ENCODE data around the gene ADRM1.

The ADRM1 gene

GRCh38 chr20:62288535-62289105 lies 14.2 kb upstream of the ADRM1 start:
- TF ChIP-seq ZBTB7A (IDR thresholded peaks at IDR 0.05; ENCODE audit: low read depth) (no peak), EGR1 (IDR thresholded peaks at IDR 0.05) (no peak), RAD21 (IDR thresholded peaks at IDR 0.05; ENCODE audit: low read depth) (no peak), TEAD4 (IDR thresholded peaks at IDR 0.05) (no peak), CEBPB (IDR thresholded peaks at IDR 0.05) (no peak), TCF12 (IDR thresholded peaks at IDR 0.05; ENCODE audit: low read depth) (no peak), CREB1 (IDR thresholded peaks at IDR 0.05; ENCODE audit: low read depth) (no peak), EP300 (IDR thresholded peaks at IDR 0.05; ENCODE audit: borderline replicate concordance) (no peak), FOXM1 (IDR thresholded peaks at IDR 0.05; ENCODE audit: borderline replicate concordance, low read depth) (no peak), REST (IDR thresholded peaks at IDR 0.05; ENCODE audit: low read depth) (no peak), TAF1 (IDR thresholded peaks at IDR 0.05; ENCODE audit: low read depth) (no peak), MAX (IDR thresholded peaks at IDR 0.05) (no peak), NFIC (IDR thresholded peaks at IDR 0.05) (no peak), YY1 (IDR thresholded peaks at IDR 0.05; ENCODE audit: low read depth) (no peak)

- TF ChIP-seq FOXM1 (IDR thresholded peaks at IDR 0.05; ENCODE audit: borderline replicate concordance, low read depth), result no peak
- TF ChIP-seq USF1 (IDR thresholded peaks at IDR 0.05), result no peak
- no peak for TF ChIP-seq EGR1 (IDR thresholded peaks at IDR 0.05)
- TF ChIP-seq REST (IDR thresholded peaks at IDR 0.05; ENCODE audit: low read depth), result no peak
- TF ChIP-seq RAD21 (IDR thresholded peaks at IDR 0.05; ENCODE audit: low read depth), result no peak
- TF ChIP-seq CEBPB (IDR thresholded peaks at IDR 0.05), result no peak
- TF ChIP-seq TEAD4 (IDR thresholded peaks at IDR 0.05), result no peak
- no peak for TF ChIP-seq TCF12 (IDR thresholded peaks at IDR 0.05; ENCODE audit: low read depth)
- TF ChIP-seq EP300 (IDR thresholded peaks at IDR 0.05; ENCODE audit: borderline replicate concordance), result no peak
- TF ChIP-seq ZBTB7A (IDR thresholded peaks at IDR 0.05; ENCODE audit: low read depth), result no peak
- no peak for TF ChIP-seq NFIC (IDR thresholded peaks at IDR 0.05)
- TF ChIP-seq MAX (IDR thresholded peaks at IDR 0.05), result no peak
- TF ChIP-seq TAF1 (IDR thresholded peaks at IDR 0.05; ENCODE audit: low read depth), result no peak
- TF ChIP-seq CREB1 (IDR thresholded peaks at IDR 0.05; ENCODE audit: low read depth), result no peak
- no peak for TF ChIP-seq YY1 (IDR thresholded peaks at IDR 0.05; ENCODE audit: low read depth)
Observed at GRCh38 chr20:62289131-62289530, 13.7 kb upstream of the ADRM1 start.

- TF ChIP-seq USF1 (IDR thresholded peaks at IDR 0.05), result no peak
- no peak for TF ChIP-seq YY1 (IDR thresholded peaks at IDR 0.05; ENCODE audit: low read depth)
- no peak for TF ChIP-seq ZBTB7A (IDR thresholded peaks at IDR 0.05; ENCODE audit: low read depth)
- TF ChIP-seq TAF1 (IDR thresholded peaks at IDR 0.05; ENCODE audit: low read depth), result no peak
- no peak for TF ChIP-seq RAD21 (IDR thresholded peaks at IDR 0.05; ENCODE audit: low read depth)
- TF ChIP-seq CEBPB (IDR thresholded peaks at IDR 0.05), result no peak
Observed at GRCh38 chr20:62289898-62290297, 12.9 kb upstream of the ADRM1 start.

DNA sequence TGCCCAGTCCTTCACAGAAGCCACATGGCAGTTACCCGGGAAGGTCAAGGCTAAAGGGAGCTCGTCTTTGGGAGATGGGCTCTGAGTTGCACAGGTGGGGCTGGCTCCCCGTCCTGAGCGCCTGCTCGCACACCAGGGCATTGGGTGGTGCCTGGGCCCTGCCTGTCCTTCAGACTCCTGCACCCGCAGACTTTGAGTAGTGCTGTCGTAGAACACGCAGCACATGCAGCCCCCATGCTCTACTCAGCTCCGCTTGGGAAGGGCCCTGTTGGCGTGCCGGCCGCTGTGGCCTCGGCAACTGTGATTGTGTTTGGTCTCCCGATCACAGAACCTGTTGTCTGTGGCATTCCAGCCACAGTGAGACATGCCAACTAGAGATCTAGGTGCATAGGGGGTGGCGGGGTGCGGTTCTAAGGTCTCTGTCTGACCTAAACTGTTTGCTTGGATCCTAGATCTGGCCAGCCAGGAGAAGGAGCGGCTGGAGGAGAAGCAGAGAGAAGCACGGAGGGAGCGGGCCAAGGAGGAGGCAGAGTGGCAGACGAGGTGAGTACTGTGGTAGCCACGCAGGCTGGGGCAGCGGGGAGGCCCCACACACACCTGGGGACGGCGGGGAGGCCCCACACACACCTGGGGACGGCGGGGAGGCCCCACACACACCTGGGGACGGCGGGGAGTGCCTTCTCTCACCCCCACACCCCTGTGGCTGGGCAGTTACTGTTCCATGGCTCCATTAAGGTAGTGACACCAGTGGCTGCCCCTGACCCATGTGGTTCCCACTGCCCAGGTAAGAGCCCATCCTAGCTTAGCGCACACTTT lies 11.3 kb upstream of the ADRM1 start:
- no peak for TF ChIP-seq TAF1 (IDR thresholded peaks at IDR 0.05; ENCODE audit: low read depth)
- TF ChIP-seq TCF12 (IDR thresholded peaks at IDR 0.05; ENCODE audit: low read depth), result no peak
- no peak for TF ChIP-seq NFIC (IDR thresholded peaks at IDR 0.05)
- no peak for TF ChIP-seq CEBPB (IDR thresholded peaks at IDR 0.05)
- TF ChIP-seq EP300 (IDR thresholded peaks at IDR 0.05; ENCODE audit: borderline replicate concordance), result no peak
- TF ChIP-seq TEAD4 (IDR thresholded peaks at IDR 0.05), result no peak

DNA sequence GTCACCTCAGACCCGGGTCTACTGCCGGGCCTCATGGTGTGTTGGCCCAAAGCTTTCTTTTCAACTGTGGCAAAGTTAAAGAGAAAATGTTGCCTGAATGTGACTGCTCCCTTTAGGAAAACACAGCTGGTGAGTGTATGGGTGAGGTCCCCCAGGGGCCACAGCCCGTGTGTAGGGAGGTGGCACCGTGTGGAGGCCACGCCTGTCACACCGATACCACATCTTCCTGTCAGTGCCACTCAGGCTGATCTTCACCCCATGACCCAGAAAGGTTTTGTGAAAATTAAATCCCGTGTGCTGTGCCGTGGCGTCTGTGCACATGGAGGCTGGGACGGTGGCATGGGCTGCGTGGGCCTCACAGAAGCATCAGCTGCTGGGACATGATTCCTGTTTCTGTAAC lies 10.7 kb upstream of the ADRM1 start:
- no peak for TF ChIP-seq USF1 (IDR thresholded peaks at IDR 0.05)
- no peak for TF ChIP-seq RAD21 (IDR thresholded peaks at IDR 0.05; ENCODE audit: low read depth)
- TF ChIP-seq NFIC (IDR thresholded peaks at IDR 0.05), result no peak
- no peak for TF ChIP-seq EGR1 (IDR thresholded peaks at IDR 0.05)
